GM20431 (cell line): Measurements from ENCODE around the gene NDOR1.

Experiments used
- in situ Hi-C: fragments of 300-500 bp; cut with MseI, MboI; formaldehyde crosslinking; loops from one replicate; pipeline ENCODE4 v1.15.0; 2020; ENCODE audit warnings: low sequenced_read_pairs; ENCODE audit not compliant: unreplicated experiment

The NDOR1 gene

GRCh38 chr9:137218212-137218753 is 12.8 kb downstream of the NDOR1 start:
- in situ Hi-C loops = no loop called here

- in situ Hi-C loops = no loop called here
Measured at GRCh38 chr9:137218754-137219271, 13.3 kb downstream of the NDOR1 start.

DNA sequence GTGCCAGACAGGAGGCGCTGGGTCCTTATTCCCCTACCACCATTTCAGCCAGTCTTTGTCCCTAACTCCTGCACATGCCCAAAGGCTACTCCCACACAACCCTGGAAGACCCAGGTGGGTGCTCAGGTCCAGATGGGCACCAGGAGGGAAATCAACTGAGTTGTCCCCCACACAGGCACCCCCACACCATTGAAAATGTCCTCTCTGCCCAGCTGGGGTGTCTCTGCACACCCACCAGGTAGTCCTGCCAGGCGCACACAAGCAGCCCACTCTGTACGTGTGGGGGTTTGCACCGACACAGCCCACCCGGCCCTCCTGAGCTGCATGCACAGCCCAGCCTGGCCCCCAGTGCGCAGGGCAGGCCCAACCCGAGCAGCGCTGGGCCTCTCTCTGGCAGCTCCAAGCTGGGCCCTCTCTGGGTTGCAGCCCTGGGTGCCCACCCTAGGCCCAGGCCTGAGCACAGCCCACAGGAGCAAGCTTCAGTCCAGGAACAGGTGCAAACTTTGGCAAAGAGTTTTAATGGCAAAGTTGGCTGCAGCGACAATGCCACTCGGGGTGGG is 14.3 kb downstream of the NDOR1 start:
- in situ Hi-C loops = loop anchor here (10.0 kb wide), 1 partner anchor 95 kb away; no protein-coding TSS in a partner anchor

- in situ Hi-C loops = loop anchor here (10.0 kb wide), 1 partner anchor 96 kb away; no protein-coding TSS in a partner anchor
Measured at GRCh38 chr9:137220317-137221094, 15.0 kb downstream of the NDOR1 start.

- in situ Hi-C loops = loop anchor here (10.0 kb wide), 1 partner anchor 96 kb away; no protein-coding TSS in a partner anchor
Measured at GRCh38 chr9:137221095-137221505, 15.6 kb downstream of the NDOR1 start.

- in situ Hi-C loops = loop anchor here (10.0 kb wide), 1 partner anchor 97 kb away; no protein-coding TSS in a partner anchor
Measured at GRCh38 chr9:137221506-137222111, 16.1 kb downstream of the NDOR1 start.

- in situ Hi-C loops = loop anchor here (10.0 kb wide), 1 partner anchor 98 kb away; no protein-coding TSS in a partner anchor
Measured at GRCh38 chr9:137222190-137223077, 16.9 kb downstream of the NDOR1 start, which contains the start of gene RNF208. Gene RNF208 (minus strand): TSS chr9:137222240. CDS start chr9:137221212, 1,028 bp downstream.

GRCh38 chr9:137223078-137223970 is 17.8 kb downstream of the NDOR1 start:
- in situ Hi-C loops = loop anchor here (10.0 kb wide), 1 partner anchor 99 kb away; no protein-coding TSS in a partner anchor

DNA sequence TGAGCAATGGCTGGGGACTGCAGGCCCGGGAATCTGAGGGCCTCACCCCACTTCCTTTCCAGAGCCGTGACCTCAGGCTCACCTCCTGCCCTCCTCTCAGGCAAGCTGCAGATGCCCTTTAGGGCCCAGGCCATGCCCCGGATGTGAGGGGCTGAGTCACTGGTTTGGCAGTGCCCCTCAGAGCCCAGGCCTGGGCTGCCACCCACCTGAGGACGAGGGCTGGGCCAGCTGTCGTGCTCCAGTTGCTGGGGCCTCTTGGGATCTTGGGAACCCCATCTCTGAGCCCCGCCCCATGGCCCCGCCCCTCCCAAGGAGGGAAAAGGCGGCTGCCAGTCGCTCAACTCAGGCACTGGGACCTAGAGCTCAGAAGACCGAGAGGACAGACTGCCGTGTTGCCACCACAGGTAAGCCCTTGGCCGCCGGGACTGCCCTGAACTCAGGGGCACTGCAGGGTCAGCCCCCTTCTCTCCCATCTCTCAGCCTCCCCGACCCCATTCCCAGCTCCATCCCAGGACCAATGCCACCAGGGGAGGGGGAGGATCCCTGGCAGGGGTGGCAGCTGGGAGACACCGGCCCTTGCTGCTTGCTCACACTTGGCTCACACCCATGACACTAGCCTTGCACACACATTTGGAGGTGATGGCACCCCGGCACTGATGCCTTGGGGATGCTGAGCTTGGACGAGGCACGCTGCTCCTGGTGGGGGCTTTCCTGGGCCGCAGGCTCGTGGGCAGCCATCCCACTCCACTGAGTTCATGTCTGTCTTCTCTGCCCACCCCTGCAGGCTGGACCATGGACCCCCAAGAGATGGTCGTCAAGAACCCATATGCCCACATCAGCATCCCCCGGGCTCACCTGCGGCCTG is 19.6 kb downstream of the NDOR1 start, which contains the start of gene CYSRT1:
CYSRT1 (plus strand) TSS at position 345 of the 865 bp plus-strand sequence; CDS start at position 793, 448 bp downstream.
- in situ Hi-C loops = loop anchor here (10.0 kb wide), 1 partner anchor 100 kb away; no protein-coding TSS in a partner anchor

- in situ Hi-C loops = loop anchor here (10.0 kb wide), 1 partner anchor 101 kb away; no protein-coding TSS in a partner anchor
Measured at GRCh38 chr9:137225699-137226331, 20.3 kb downstream of the NDOR1 start.

- in situ Hi-C loops = loop anchor here (10.0 kb wide), 1 partner anchor 102 kb away; no protein-coding TSS in a partner anchor
Measured at GRCh38 chr9:137226338-137227053, 21.0 kb downstream of the NDOR1 start.

DNA sequence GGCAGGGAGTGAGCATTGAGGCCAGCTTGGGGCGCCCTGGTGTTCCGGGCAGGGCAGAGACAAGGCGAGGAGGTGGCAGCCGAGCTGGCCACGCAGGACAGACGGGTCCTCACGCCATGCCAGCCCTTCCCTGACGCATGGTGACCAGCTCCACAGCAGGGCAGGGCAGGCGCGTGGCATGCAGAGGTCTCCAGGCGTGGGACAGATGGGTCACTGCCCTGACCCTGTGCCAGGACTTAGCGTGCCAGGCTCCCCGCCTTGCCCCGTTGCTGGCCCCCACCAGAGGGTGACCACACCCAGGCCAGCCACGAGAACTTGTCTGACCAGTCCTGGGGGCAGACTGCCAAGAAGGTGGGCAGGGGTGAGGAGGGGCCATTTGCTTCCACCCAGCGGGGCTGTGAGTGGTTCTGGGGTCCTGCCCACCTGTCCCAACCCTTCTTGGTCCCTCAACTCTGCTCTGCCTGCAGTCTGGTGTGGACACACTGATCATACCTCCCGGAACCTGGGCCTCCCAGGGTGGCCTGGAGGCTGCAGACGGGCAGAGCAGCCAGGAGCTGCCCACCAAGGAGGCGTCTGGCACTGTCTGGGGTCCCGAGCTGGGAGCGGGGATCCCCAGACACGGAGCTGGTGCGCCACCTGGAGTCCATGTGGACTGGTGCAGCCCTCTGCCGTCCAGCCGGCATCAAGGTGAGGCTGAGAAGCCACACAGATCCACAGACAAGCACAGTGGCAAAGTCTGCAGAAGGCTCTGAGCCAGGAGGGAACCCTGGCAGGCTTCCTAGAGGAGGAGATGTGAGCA is 21.8 kb downstream of the NDOR1 start, which contains the start of gene RNF224:
RNF224 (plus strand) TSS at position 449 of the 799 bp plus-strand sequence. CDS start 834 bp downstream, outside the sequence.
- in situ Hi-C loops = loop anchor here (10.0 kb wide), 1 partner anchor 102 kb away; no protein-coding TSS in a partner anchor

DNA sequence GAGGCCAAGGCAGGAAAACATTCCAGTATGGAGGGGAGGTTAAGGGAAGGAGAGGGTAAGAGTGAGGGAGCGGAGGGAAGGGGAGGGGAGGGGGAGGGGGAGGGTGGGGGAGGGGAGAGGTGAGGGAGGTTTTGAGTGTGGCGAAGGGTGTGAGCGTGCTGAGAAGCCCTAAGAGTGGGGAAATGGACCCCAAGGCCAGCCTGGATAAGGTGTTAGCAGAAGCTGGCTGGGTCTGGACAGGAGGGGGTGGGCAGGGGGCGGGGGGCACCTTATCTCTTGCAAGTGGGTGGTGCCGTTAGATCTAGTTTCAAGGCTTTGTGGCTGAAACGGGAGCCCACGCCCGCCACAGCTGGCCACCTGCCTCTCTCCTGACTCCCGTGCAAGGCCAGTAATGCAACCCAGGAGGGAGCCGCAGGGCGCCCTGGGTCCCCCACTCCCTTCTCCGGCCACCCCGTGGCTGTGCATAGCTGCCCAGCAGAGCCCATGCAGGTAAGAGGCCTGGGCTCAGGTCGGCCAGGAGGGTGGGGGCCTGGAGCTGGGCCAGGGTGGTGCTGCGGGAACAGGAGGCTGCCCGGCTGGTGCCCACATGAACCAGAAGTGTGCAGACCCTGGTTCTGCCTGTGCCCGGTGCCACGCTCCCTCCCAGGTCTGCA is 22.5 kb downstream of the NDOR1 start:
- in situ Hi-C loops = loop anchor here (10.0 kb wide), 1 partner anchor 103 kb away; no protein-coding TSS in a partner anchor

DNA sequence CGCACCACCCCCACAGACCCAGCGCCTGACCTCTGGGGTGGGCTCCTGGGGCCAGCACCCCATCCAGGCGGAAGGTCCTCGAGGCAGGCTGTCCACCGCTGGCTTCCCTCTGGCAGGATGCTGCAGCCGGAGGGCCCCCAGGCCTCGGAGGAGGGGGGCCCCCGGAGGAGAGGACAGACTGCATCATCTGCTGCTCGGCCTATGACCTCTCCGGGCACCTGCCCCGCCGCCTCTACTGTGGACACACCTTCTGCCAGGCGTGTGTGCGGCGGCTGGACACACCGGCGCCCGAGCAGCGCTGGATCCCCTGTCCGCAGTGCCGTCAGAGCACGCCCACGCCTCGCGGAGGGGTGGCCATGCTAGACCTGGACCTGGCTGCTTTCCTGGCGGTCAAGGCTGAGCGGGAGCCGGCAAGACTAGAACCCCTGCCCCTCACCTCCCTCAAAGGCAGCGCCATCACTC is 23.0 kb downstream of the NDOR1 start:
- in situ Hi-C loops = loop anchor here (10.0 kb wide), 1 partner anchor 104 kb away; no protein-coding TSS in a partner anchor
